ENCODE data around the gene STX8. TPM values are rescaled to one million over a fixed set of nuclear protein-coding genes. Genes with fewer than 3 reads are reported as not detected.
A peak's percentile ranks its signal among the peaks of the same experiment; 100 is the strongest.
"Not testable (repeated sequence)": the region's sequence is repeated elsewhere in the genome, so short reads cannot be mapped to it uniquely, and the experiment has no call there.

STX8 gene
- total RNA-seq, 1 experiment from 2014 or later, result 69.9 TPM

DNA sequence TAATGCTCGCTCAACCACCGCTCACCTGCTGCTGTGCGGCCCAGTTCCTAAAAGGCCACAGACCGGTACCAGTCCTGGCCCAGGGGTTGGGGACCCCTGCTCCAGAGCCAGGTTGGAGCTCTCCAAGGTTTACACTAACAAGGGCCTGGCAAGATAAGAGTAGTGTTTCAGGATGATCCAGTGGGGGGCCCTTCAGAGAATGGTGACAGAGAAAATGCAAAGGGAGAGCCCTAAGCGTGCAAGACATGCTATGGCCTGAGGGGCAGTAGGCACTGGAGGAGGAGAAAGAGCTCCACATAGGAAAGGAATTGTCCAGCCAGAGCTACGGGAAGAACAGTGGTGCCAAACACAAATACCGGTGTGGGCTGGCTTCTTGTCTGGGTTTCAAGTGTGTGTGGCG is 233.4 kb downstream of the STX8 start:
- no peak for DNase-seq (ENCODE audit: low spot score)

DNA sequence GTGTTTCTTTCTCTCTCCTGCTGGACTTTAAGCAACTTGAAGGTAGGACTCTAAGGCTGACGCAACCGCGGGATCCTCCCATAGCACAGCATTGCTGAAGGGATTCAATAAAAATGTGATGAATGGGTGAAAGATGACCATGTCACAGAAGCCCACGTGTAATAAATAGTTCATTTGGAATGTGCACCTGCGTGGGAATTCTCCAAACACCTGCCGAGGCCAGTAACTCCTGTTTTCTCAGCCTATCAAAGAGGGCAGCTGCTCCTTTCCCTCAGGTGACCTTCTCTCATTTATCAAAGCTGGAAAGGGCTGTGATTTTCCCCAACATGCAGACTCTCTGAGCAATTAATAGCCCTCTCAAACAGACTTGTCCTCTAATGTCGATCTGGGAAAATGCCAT is 235.7 kb downstream of the STX8 start:
- no peak for DNase-seq (ENCODE audit: low spot score)

DNA sequence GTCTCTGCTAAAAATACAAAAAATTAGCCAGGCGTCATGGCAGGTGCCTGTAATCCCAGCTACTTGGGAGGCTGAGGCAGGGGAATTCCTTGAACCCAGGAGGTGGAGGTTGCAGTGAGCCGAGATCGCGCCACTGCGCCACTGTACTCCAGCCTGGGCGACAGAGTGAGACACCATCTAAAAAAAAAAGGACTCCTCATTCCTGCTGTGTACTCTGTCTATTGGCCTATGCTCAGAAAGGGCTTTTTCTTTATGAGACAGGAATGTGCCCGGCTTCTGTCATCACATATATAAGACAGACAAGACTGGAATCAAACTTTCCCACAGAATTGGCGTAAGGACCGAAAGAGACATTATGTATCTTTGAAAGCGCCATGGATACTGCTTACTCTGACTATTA is 236.1 kb downstream of the STX8 start:
- DNase-seq (ENCODE audit: low spot score), result not testable (repeated sequence)

GRCh38 chr17:9336817-9337216 is 238.8 kb downstream of the STX8 start:
- no peak for DNase-seq (ENCODE audit: low spot score)

GRCh38 chr17:9334536-9335446 is 240.8 kb downstream of the STX8 start:
- no peak for DNase-seq (ENCODE audit: low spot score)

DNA sequence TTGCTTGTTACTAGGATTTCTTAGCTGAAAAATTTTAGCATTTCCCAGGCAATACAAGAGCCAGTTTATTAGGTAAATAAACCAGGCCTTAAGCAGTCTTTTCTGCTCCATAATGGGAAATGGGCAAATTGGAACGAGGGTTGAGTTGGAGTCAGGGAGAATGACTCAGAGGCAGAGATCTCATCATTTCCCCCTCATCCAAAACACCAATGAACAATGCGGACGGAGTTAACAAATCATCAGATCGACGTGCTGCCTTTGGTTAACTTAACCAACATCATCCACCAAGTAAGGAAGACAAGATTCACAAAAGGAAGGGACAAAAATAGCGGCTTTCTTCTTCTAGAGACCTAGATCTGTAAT is 243.5 kb downstream of the STX8 start:
- no peak for DNase-seq (ENCODE audit: low spot score)

DNA sequence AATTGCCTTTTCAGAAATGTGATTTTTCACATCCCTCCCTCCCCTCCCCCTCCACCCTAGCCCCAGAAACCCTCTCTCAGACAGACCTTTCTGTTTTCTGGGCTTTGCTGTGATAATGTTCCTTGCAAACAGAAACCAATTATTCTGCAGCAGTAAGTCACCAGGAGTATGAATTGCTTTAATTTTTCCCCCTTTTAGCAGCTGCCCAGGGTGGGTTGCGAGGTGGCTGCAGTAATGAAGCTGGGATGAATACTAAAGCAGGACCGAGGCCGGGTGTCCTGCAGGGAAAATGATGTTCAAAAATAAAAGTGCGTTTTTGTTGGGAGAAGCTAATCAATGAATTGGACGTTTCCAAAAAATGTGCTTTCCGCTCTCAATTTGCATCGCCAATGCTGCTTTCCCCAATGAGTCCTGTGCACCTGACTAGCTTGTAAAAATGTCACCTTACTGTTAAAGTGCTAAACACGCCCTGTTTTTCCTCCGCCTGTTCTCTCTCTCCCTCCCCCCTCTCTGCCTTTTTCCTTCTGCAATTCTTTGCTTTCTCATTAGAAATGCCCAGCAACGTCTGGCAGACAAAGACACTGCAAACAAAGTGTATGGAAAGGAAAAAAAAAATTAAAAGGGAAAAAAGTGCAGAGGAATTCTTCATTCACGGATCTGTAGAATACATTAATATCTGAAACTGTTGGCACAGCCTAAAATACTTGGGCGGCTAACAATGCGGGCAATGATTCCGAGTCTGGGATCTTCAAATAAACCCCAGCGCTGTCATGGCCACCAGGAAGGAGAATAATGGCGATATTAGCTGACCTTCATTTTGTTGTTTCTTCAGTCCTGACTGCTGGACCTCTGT is 244.1 kb downstream of the STX8 start:
- no peak for DNase-seq (ENCODE audit: low spot score)

GRCh38 chr17:9330611-9331271 is 244.9 kb downstream of the STX8 start:
- no peak for DNase-seq (ENCODE audit: low spot score)

DNA sequence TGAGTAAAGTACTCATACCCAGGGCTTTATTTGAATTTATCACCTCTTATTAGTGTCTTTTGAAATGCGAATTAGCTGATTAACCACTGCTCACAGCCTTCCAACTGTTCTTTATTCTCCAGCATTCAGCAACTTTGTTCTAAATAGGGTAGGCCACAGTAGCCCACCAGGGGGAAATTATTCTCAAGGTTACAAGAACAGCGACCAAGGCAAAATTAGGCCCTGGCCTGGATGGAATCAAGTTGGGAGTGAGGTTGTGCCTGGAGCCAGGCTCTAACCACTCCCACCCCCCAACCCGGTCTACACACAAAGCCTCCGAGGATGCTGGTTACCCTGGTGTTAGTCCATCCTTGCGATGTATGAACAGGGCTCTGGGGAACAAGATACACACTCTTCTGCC is 245.5 kb downstream of the STX8 start:
- DNase-seq (ENCODE audit: low spot score), result no peak

DNA sequence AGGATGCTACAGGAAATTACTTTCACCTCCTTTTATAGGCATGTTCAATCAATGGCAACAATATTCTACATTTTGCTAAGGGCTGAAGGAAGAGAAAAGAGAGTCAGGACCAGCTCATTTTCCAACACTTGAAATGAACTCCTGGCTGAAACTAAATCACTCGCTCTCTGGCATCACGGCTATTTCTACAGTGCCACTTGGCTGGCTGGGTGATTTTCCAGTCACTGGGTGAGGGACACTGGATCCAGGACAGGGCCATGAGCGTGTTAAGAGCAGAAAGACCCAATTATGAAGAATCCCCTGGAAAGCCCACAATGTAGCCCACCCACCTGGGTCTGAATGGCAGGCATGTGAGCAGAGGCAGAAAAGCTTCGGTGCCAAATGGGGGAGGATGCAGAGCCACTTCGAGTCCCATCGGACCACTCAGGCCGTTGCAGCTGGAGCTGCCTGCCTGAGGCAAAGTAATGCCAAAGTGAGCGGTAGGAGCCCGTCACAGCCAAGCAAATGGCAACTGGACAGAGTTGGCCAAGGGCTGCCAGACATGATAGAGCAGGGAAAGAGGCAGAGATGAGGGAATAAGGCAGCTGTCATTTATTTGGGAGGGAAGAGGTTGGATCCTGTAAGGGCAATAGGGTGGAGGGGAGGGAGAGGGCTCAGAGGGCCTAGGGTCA is 246.2 kb downstream of the STX8 start:
- DNase-seq (ENCODE audit: low spot score), result no peak

DNA sequence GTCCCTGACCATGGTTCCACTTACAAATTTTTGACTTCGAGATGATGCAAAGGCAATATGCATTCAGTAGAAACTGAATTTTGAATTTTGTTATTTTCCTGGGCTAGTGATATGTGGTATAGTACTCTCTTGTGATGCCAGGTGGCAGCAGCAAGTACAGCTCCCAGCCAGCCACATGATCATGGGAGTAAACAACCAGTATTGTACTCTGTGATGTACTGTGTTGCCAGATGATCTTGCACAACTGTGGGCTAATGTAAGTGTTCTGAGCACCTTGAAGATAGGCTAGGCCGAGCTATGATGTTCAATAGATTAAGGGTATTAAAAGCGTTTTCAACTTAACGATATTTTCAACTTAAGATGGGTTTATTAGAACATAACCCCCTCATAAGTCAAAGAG is 250.8 kb downstream of the STX8 start:
- peak; percentile 23 for DNase-seq (ENCODE audit: low spot score)

GRCh38 chr17:9322326-9322725 is 253.3 kb downstream of the STX8 start:
- no peak for DNase-seq (ENCODE audit: low spot score)

GRCh38 chr17:9321890-9322289 is 253.7 kb downstream of the STX8 start:
- DNase-seq (ENCODE audit: low spot score), result no peak

DNA sequence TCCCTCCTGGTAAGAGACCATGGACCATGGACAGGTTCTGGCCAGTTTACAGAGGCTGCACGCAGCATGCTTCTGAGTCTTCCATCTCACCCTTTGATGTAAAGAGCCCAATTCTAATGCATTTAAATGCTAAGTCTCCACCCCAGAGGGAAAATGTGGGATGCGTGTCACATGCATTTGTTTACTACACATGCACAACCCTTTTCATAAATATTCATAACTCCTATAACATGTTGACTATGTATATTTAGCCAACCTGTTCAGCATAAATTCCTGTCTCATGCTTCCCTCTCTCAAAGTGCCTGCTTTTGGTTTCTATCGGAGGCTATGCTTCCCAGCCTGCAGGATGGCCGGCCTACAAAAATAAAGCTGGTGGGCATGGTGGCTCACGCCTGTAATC is 260.3 kb downstream of the STX8 start:
- no peak for DNase-seq (ENCODE audit: low spot score)

DNA sequence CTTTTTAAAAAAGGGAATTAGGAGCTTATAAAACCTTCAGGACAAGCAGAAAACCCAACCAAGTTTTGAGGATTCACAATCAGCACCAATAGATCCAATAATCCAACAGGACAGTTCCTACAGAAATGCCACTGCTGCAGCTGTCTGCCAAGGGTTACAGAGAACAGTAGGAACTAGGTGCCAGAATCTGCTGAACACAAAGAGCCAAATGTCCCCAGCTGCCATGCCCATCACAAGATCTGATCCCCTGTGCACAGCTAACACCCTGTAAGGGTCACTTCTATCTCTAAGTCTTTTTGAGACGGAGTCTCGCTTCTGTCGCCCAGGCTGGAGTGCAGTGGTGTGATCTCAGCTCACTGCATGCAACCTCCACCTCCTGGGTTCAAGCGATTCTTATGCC is 262.3 kb downstream of the STX8 start:
- DNase-seq (ENCODE audit: low spot score), result no peak

GRCh38 chr17:9309216-9309615 is 266.4 kb downstream of the STX8 start:
- DNase-seq (ENCODE audit: low spot score), result no peak

DNA sequence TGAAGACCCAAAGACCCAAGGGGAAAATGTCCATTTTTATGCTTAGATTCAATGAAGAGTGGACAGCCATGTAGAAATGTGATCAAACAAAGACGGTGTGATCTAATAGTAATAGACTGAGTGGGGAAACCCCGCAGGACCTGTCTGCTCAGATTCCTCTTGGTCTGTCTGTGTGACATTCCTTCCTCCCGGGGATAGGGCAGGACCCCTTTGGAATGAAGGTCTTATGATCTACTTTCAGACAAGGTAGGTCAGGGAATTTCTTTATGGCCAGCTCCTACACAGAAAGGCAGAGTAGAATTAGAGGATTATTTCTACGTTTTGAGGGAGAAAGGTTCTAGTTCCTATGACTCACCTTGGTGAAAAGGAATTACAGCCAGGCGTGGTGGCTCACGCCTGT is 267.6 kb downstream of the STX8 start:
- DNase-seq (ENCODE audit: low spot score), result no peak

DNA sequence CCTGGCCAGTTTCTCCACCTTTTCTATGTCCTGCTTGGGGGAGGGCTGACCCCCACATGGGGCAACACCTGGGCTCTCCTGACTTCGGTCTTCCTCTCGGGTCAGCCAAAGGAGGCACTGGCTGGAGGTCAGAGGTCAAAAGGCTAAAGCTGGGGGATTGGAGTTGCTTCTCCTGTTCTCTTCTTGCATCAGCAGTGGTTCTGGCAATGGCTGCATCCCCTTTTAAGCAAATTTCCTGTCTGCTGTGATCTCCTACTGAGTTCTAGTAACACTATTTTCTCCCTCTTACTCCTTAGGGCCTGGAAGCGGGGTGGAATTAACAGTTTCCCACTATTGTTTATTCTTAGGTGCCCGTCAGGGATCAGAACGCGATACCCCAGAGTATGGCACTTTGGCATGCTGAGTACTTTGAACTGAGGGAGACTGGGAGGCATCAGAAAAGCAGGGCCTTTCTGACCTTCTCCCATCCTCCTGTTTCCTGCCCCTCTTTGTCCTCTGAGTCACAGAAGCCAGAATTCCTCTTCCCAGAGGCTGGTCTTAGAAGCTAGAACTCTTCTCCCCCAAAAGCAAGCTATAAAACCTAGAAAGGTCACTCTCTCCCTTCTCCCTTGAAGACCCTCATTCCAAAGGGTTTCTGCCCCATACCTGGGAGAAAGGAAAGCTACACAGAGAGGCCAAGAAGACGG is 268.2 kb downstream of the STX8 start:
- DNase-seq (ENCODE audit: low spot score), result no peak

DNA sequence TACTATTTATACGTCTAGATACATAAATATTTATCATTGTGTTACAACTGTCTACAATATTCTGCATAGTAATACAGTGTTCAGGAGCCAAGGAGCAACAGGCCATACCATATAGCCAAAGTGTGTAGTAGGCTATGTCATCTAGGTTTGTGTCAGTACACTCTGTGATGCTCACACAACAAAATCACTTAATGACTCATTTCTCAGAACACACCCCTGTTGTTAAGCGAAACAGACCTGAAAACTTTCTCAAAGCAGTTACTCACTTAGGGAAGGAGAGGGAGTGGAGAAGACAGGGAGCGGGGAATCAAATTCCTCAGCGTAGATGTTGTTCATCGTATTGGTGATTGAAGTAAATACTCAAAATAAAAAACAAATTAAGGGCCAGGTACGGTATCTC is 269.5 kb downstream of the STX8 start:
- DNase-seq (ENCODE audit: low spot score), result no peak

GRCh38 chr17:9299695-9300094 is 275.9 kb downstream of the STX8 start:
- DNase-seq (ENCODE audit: low spot score), result peak; percentile 48

GRCh38 chr17:9298776-9299295 is 276.8 kb downstream of the STX8 start:
- DNase-seq (ENCODE audit: low spot score), result no peak

All from H4 (cell line).